Ectodermal cell (in vitro differentiated cells): Measurements from ENCODE around the gene SAMD14. TPM values are rescaled to one million over a fixed set of nuclear protein-coding genes. Genes with fewer than 3 reads are reported as not detected.

Experiments used
- H3K27ac ChIP-seq: 2 replicates; pipeline ENCODE4 v1.7.0; 2013; ENCODE audit warnings: mild to moderate bottlenecking, low read depth, low read length; ENCODE audit not compliant: insufficient read depth, poor library complexity, severe bottlenecking
- H3K27me3 ChIP-seq: 2 replicates; pipeline ENCODE4 v1.7.0; 2013; ENCODE audit warnings: mild to moderate bottlenecking, low read length; ENCODE audit not compliant: insufficient read depth, control insufficient read depth, poor library complexity, severe bottlenecking
- H3K36me3 ChIP-seq: one replicate; pipeline ENCODE4 v1.7.0; 2013; ENCODE audit warnings: low read length; ENCODE audit not compliant: control insufficient read depth, insufficient read depth
- H3K4me1 ChIP-seq: one replicate; pipeline ENCODE4 v1.7.0; 2013; ENCODE audit warnings: low read length; ENCODE audit not compliant: control insufficient read depth, insufficient read depth
- H3K4me3 ChIP-seq: 2 replicates; pipeline ENCODE4 v1.7.0; 2013; ENCODE audit warnings: low read depth, low read length, control low read depth; ENCODE audit not compliant: insufficient read depth
- H3K9me3 ChIP-seq: 2 replicates; pipeline ENCODE4 v1.7.0; 2013; ENCODE audit warnings: mild to moderate bottlenecking, low read length, moderate library complexity; ENCODE audit not compliant: control insufficient read depth
- WGBS, 2 experiments: methylation state at CpG; one replicate each; pipeline ENCODE4 v1.1.7; 2013; ENCODE audit warnings: missing lambda C conversion rate in 2 of 2; 5-methylcytosine and 5-hydroxymethylcytosine counted together
- polyA plus RNA-seq, 4 experiments: library from polyadenylated mRNA; stranded (reverse); fragments of 50-300 nt; gene quantifications; one replicate each; pipeline ENCODE4 v1.2.3, GENCODE V29; 2013

SAMD14 gene
- 36.4 TPM for polyA plus RNA-seq (2013, experiment 1 of 4)
- 38.5 TPM for polyA plus RNA-seq (2013, experiment 2 of 4)
- polyA plus RNA-seq (2013, experiment 3 of 4): 27.5 TPM
- 26.8 TPM for polyA plus RNA-seq (2013, experiment 4 of 4)

DNA sequence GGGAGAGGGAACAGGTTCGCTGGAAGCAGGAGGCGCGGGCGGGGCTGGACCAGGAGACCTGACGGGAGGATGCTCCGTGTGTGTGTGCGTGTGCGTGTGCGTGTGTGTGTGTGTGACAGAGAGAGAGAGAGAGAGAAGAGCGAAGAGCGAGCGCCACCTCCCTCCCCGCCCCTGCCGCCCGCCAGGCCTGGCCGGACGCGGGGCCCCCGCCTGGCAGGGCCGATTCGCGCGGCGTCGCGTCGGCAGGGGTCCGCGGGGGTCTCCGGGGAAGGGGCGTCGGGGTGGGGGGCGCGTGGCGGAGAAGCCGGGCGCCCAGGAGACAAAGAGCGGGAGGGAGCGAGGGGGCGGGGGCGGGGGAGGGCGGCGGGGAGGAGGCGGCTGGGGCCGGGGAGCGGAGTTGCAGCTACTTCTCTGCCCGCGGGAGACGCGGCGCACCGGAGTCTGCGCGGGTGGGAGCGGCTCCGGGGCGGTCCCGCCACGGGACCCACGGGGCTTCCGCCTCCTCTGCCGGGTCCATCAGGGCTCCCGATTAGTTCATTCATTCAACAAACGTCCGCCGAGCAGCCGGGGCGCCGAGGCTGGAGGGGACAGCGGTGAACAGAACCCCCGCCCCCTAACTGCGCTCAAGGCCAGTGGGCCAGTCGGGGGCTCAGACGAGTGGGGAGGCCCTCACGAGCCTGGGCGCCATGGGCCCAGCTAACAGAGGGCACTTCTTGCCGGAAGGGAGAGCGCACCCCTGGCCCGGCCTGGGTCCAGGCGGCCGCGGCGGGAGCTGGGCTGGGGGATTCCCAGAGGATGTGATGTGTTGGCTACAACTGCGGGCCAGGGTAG, at the start of gene SAMD14:
Gene SAMD14 (minus strand): TSS at position 433 of the 831 bp plus-strand sequence. CDS start 5,201 bp downstream, outside the sequence.
- H3K36me3 ChIP-seq: no peaks in the 10 kb centered on the region
- WGBS, 2 experiments: 1% methylated on average over 76 to 83 of the region's 84 CpGs
- no peak within 1 kb of the TSS for H3K27ac ChIP-seq
- peak within 1 kb of the TSS; percentile 68 for H3K4me3 ChIP-seq
- H3K27me3 ChIP-seq: peaks cover 15% of the 10 kb centered on the region
- H3K4me1 ChIP-seq: peaks cover 12% of the 10 kb centered on the region
- no peaks in the 10 kb centered on the region for H3K9me3 ChIP-seq

DNA sequence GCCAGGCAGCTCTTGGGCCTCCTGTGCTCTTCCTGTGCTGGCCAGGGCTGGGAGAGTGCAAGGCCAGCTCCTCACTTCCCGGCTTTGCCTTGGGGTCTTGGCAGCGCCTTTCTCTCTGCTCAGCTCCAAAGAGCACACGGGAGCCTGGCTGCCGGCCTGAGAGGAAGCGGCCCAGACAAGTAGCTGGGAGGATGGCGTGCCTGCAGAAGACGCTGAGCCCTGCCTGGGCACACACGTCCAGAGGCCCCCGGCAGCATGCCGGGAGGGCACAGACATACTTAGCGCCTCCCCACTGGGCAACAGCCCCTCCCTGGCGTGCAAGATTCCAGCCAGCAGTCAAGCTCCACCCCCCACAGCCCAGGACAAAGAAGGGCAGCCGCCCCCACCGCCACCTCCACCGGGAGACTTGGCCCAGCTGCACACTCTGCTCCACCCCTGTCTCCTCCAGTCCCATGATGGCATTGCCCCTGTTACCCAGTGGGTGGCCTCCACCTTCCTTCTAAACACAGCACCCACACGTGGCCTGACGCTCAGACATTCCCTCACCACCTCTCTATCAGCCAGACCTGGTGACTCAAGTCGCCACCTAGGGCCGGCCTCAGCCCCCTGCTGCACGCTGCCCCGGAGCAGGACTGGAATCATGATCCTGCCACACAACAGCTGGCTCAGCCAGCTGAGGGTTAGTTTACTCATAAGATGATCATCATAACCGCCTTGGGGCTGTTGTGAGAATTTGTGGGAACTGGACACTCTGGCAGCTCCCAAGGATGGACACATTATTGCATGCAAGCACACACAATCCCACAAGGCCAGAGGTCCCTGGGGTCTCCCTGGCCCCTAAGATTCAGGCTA, 48.2 kb upstream of the SAMD14 start:
- 11% methylated on average over 22 of the region's 22 CpGs for WGBS, 2 experiments
- H3K9me3 ChIP-seq: no peaks in the 10 kb centered on the region
- no peak overlapping the region for H3K27ac ChIP-seq
- H3K27me3 ChIP-seq: no peaks in the 10 kb centered on the region
- H3K4me1 ChIP-seq: peaks cover 17% of the 10 kb centered on the region
- no peaks in the 10 kb centered on the region for H3K36me3 ChIP-seq
- peak overlapping the region; percentile 11 for H3K4me3 ChIP-seq

DNA sequence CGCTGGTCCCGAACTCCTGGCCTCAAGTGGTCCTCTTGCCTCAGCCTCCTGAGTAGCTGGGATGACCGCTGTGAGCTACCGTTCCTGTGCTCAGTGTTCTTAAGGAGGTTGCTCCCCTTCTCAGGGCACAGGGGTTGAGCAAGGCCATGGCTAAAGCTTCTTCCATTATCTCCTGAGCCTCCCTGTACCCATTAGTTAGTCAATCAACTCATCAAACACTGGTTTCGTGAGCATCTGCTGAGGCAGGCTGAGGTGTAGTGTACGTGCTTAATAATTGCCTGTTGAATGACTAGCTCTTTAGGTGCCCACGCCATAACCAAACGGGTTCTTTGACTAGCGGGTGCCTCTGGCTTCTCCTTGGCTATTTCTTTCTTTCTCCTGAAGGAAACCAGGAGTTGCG, 47.5 kb upstream of the SAMD14 start:
- Histone ChIP-seq H3K36me3 (no peaks in the 10 kb centered on the region), H3K4me3 (no peak overlapping the region), H3K27me3 (no peaks in the 10 kb centered on the region), H3K4me1 (peaks cover 17% of the 10 kb centered on the region), H3K27ac (no peak overlapping the region), H3K9me3 (no peaks in the 10 kb centered on the region)
- WGBS, 2 experiments: 92 to 93% methylated on average over 10 of the region's 10 CpGs

DNA sequence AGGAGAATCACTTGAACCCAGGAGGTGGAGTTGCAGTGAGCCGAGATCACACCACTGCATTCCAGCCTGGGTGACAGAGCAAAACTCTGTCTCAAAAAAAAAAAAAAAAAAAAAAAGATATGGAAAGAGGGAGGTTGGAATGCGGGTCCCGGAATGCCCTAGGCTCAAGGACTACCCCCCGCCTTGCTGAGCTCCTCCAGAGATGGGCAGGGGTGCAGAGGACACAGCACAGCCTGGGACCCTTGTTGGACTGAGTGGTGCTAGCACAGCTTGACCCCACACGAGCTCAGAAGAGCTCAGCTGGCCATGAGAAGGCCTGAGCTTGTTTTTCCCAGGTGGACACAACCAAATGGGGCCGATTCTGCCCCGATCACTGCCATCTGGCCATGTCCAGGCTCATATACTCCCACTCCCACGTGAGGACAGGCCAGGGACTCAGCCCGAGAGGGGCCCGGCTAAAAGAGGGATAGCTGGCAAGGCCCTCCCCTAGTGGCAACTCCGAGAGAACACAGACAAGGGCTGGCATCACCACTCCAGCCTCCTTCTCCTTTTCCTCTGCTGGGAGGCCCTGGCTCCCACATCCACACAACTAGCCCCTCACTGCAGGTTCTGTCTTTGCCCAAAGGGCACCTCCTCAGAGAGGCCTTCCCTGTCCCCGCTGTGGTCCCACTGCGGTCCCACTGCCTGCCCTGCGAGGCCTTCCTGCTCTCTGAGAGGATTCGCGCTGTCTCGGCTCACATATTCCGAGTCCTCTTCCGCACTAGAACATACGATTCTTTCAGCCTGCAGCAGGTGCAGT, 46.8 kb upstream of the SAMD14 start:
- Histone ChIP-seq H3K36me3 (no peaks in the 10 kb centered on the region), H3K27ac (no peak overlapping the region), H3K9me3 (no peaks in the 10 kb centered on the region), H3K4me3 (no peak overlapping the region), H3K27me3 (no peaks in the 10 kb centered on the region), H3K4me1 (peaks cover 17% of the 10 kb centered on the region)
- 88 to 89% methylated on average over 20 of the region's 20 CpGs for WGBS, 2 experiments

DNA sequence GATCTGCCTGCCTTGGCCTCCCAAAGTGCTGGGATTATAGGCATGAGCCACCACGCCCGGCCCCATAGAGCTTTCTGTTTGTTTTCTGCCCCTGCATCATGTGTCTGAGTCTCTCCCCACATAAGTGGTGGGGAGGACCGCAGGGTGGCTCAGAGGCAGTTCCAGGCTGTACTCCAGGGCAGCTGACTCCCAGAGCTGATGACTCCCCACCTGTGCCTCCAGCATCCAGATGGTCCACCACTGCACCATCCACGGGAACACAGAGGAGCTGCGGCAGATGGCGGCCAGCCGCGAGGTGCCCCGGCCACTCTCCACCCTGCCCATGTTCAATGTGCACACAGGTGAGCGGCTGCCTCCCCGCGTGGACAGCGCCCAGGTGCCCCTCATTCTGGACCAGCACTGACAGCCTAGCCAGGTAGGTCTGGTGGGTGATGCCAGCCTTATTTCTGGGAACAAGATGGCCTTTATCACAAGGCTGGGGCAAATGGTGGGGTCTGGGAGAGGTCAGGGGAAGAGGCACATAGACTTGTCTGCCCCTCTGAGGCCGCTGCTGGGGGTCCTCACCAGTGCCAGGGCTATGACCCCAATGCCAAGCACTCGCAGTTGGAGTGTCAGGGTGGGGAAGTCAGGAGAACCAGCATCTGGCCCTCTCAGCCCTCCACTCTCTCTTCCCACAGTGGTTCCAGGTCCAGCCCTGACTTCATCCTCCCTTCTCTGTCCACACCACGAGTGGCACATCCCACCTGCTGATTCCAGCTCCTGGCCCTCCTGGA, 45.3 kb upstream of the SAMD14 start:
- 93 to 94% methylated on average over 15 to 16 of the region's 16 CpGs for WGBS, 2 experiments
- Histone ChIP-seq H3K9me3 (no peaks in the 10 kb centered on the region), H3K4me1 (peaks cover 17% of the 10 kb centered on the region), H3K27me3 (no peaks in the 10 kb centered on the region), H3K36me3 (no peaks in the 10 kb centered on the region), H3K4me3 (no peak overlapping the region), H3K27ac (no peak overlapping the region)

DNA sequence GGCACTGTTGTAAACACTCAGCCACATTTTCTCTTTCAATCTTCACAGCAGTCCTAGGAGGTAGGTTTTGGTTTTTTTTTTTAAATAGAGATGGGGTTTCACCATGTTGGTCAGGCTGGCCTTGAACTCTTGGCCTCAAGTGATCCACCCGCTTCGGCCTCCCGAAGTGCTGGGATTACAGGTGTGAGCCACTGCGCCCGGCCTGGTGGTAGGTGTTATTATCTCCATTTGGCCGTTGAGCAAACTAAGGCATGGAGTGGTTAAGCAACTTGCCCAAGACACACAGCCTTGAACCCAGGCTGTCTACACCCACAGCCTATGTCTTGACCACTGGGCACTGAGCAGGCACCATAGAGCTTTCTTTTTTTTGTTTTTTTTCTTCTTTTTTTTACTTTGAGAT, 44.5 kb upstream of the SAMD14 start:
- no peaks in the 10 kb centered on the region for H3K9me3 ChIP-seq
- no peak overlapping the region for H3K27ac ChIP-seq
- 74 to 80% methylated on average over 6 of the region's 6 CpGs for WGBS, 2 experiments
- H3K4me3 ChIP-seq: no peak overlapping the region
- peaks cover 17% of the 10 kb centered on the region for H3K4me1 ChIP-seq
- no peaks in the 10 kb centered on the region for H3K36me3 ChIP-seq
- H3K27me3 ChIP-seq: no peaks in the 10 kb centered on the region

DNA sequence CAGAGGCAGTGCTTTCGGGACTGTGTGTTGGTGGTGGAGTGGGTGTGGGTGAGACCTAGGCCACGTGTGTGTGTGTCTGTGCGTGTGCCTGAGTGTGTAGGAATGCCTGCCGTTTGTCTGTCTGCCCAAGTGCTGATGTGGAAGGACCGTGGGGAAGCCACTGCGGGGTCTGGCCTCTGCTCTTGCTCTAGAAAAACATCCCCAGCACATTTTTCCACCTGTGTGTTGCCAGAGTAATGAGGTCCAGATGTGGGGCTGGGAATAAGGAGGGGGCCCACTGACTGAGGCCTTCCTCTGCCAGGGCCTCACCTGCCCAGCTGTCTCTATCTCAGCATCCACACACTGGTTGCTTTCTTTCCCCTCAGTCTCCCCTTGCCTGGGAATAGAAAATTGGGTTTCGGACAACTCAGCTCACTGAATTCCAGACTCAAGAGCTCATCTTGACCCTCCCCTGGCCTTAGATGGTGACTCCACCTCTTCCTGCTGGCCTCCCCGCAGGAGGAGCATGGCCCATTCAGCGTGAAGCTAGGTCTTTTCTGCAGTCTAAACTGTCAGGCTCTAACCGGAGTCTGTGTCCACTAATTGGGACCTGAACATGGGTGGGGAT, 43.5 kb upstream of the SAMD14 start:
- no peak overlapping the region for H3K27ac ChIP-seq
- 69 to 72% methylated on average over 10 of the region's 10 CpGs for WGBS, 2 experiments

DNA sequence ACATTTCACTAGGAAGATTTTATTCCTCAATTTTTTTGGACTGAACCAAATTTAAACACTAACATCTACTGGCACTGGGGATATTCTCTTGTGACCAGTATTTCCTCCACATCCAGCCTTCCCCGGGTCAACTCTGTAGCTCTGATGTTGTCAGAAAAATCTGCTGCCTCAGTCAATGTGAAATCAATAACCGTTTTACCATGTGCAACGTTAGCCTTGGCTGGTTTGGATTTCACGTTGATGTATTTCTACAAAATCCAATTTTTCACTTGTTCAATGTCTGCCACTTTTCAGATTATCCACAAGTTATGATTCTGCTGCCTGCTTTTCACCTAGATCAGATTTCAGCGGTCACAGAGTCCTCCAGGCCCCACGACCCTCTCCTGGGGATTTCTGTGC, 43.0 kb upstream of the SAMD14 start:
- no peak overlapping the region for H3K27ac ChIP-seq
- no peaks in the 10 kb centered on the region for H3K27me3 ChIP-seq
- no peaks in the 10 kb centered on the region for H3K36me3 ChIP-seq
- no peaks in the 10 kb centered on the region for H3K9me3 ChIP-seq
- H3K4me1 ChIP-seq: peaks cover 9% of the 10 kb centered on the region
- no peak overlapping the region for H3K4me3 ChIP-seq
- WGBS, 2 experiments: 88 to 90% methylated on average over 6 of the region's 6 CpGs

More for the DNA sequence above, 43.5 kb upstream of the SAMD14 start:
- no peak overlapping the region for H3K4me3 ChIP-seq
- H3K27me3 ChIP-seq: no peaks in the 10 kb centered on the region
- peaks cover 14% of the 10 kb centered on the region for H3K4me1 ChIP-seq
- H3K9me3 ChIP-seq: no peaks in the 10 kb centered on the region
- H3K36me3 ChIP-seq: no peaks in the 10 kb centered on the region

DNA sequence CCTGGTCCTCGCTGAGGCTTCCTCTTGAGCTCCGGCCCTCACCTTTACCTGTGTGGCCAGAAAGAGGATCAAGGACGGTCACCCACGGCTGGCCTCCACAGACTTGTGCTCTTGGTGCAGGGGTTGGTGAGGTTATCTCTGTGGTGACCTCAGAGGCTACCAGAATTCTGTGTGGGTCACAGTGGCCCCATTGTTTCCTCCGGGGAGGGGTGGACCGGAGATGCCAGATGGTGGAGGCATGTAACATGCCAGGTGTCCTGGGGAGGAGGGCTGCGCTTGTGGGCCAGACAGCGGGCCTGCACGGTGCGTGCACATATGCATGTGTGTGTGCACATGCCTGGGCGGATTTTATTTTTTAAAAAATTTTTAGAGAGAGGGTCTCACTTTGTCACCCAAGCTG, 42.2 kb upstream of the SAMD14 start:
- Histone ChIP-seq H3K36me3 (no peaks in the 10 kb centered on the region), H3K27ac (no peak overlapping the region), H3K4me3 (no peak overlapping the region), H3K4me1 (peaks cover under 1% of the 10 kb centered on the region), H3K9me3 (no peaks in the 10 kb centered on the region), H3K27me3 (no peaks in the 10 kb centered on the region)
- 94 to 96% methylated on average over 11 of the region's 11 CpGs for WGBS, 2 experiments
